GM10248 (cell line): ENCODE measurements around the gene RABL6.

Experiments used
- CTCF ChIA-PET: fragments of 300-600 bp; sonication (Branson Sonifier 250); formaldehyde crosslinking; extraction: SDS; loops from one replicate; lab custom pipeline; 2021; ENCODE audit warnings: antibody characterized with exemption; lab: Yijun Ruan, JAX
- POLR2A ChIA-PET: fragments of 350-650 bp; sonication (Branson Sonifier 250); formaldehyde crosslinking; extraction: SDS; loops from one replicate; lab custom pipeline; 2020; ENCODE audit warnings: antibody characterized with exemption; lab: Yijun Ruan, JAX
- DNase-seq: peaks from one replicate; pipeline ENCODE4 v3.0.0; 2012; ENCODE audit errors: extremely low spot score
- TF ChIP-seq, protein P1 (sequence below): IDR thresholded peaks from 2 replicates; pipeline ENCODE4 v1.5.1; 2012; ENCODE audit warnings: mild to moderate bottlenecking, low read depth; ENCODE audit errors: extremely low read depth, missing control alignments, control extremely low read depth

RABL6 gene

DNA sequence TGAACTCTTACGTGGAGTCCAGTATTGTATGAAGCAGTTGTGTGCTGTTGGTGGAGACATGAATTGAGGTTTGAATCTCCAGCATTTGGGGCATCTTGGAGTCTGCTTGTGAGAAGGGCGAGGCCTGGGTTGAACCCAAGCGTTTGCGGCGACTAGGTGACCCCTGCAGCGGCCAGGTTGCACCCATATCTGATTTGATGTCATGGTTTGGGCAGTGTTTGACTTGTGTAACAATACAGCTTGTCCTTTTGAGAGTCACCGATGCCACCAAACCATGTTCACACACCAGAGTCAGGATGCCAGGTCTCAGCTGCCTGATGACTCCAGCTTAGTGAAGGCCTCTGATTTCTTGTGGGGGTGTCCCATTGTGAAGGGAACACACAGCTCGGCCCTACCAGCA, 80.7 kb downstream of the RABL6 start:
- TF ChIP-seq, protein P1, sequence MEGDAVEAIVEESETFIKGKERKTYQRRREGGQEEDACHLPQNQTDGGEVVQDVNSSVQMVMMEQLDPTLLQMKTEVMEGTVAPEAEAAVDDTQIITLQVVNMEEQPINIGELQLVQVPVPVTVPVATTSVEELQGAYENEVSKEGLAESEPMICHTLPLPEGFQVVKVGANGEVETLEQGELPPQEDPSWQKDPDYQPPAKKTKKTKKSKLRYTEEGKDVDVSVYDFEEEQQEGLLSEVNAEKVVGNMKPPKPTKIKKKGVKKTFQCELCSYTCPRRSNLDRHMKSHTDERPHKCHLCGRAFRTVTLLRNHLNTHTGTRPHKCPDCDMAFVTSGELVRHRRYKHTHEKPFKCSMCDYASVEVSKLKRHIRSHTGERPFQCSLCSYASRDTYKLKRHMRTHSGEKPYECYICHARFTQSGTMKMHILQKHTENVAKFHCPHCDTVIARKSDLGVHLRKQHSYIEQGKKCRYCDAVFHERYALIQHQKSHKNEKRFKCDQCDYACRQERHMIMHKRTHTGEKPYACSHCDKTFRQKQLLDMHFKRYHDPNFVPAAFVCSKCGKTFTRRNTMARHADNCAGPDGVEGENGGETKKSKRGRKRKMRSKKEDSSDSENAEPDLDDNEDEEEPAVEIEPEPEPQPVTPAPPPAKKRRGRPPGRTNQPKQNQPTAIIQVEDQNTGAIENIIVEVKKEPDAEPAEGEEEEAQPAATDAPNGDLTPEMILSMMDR = no peak
- ChIA-PET POLR2A (interaction anchor here (0.7 kb wide), 1 partner anchor 366 kb away, joined by 3 read pairs; no protein-coding TSS in a partner anchor), CTCF (interaction anchor here (1.1 to 1.8 kb wide), 2 partner anchors 10 to 46 kb away, joined by 3 to 10 read pairs; no protein-coding TSS in a partner anchor)
- no peak for DNase-seq

DNA sequence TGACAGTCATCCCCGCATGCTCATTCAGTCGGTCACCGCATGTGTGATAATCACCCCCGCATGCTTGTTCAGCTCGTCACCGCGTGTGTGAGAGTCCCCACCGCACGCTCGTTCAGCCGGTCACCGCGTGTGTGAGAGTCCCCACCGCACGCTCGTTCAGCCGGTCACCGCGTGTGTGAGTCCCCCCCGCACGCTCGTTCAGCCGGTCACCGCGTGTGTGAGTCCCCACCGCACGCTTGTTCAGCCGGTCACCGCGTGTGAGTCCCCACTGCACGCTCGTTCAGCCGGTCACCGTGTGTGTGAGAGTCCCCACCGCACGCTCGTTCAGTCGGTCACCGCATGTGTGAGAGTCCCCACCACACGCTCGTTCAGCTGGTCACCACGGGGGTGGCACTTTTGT, 82.1 kb downstream of the RABL6 start:
- ChIA-PET POLR2A (no interaction called here), CTCF (interaction anchor here (1.1 to 1.8 kb wide), 3 partner anchors 9 to 347 kb away, joined by 3 to 10 read pairs (median 4); no protein-coding TSS in a partner anchor)
- no peak for DNase-seq
- TF ChIP-seq, protein P1 = no peak

DNA sequence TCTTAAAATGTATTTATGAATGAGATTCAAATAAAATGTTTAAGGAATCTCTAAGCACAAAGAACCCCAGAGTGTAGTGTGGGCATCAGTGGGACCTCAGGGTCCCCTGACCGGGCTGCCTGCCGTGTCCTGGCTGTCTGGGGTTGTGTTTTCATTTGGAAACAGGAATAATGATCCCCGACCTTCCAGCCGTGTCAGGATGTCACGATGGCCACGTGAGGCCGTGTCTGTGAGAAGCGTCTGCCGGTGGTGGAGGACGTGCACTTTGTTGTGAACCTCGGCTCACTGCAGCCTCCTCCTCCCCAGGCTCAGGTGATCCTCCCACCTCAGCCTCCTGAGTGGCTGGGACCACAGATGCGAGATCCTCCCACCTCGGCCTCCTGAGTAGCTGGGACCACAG, 82.9 kb downstream of the RABL6 start:
- POLR2A ChIA-PET = no interaction called here
- CTCF ChIA-PET = interaction anchor here (1.0 to 1.7 kb wide), 3 partner anchors 11 to 346 kb away, joined by 3 to 4 read pairs (median 3); partner anchors contain the start of gene AJM1

More for the DNA sequence above, 82.9 kb downstream of the RABL6 start:
- TF ChIP-seq, protein P1 = no peak
- no peak for DNase-seq
